IMR-90 (cell line): ENCODE measurements around the gene XPR1. TPM values are rescaled to one million over a fixed set of nuclear protein-coding genes. Genes with fewer than 3 reads are reported as not detected.

Source experiments
- ATAC-seq: fragments of 200-7000 bp; cut with Tn5 transposase; 2 replicates; pipeline ENCODE4 v1.9.1; 2020; ENCODE audit warnings: low read depth, mild to moderate bottlenecking, moderate library complexity
- BruUV-seq: library from RNA; stranded (reverse); fragments of 400-500 nt; replicated peaks from 2 replicates; lab custom pipeline; 2021; lab: Mats Ljungman, UMichigan
- CTCF ChIA-PET: fragments of 300-600 bp; formaldehyde crosslinking; extraction: SDS; loops from one replicate; lab custom pipeline; 2021; ENCODE audit warnings: antibody characterized with exemption; lab: Yijun Ruan, JAX
- POLR2A ChIA-PET: fragments of 300-600 bp; sonication (Branson Sonifier 250); formaldehyde crosslinking; loops from one replicate; lab custom pipeline; 2022; ENCODE audit warnings: antibody characterized with exemption; ENCODE audit not compliant: unreplicated experiment; lab: Charles Lee
- DNase-seq: peaks from one replicate; pipeline ENCODE4 v3.0.0; 2013
- H2AFZ ChIP-seq: replicated peaks from 2 replicates; pipeline ENCODE3; 2013; ENCODE audit warnings: low read length, mild to moderate bottlenecking; ENCODE audit not compliant: poor library complexity
- H2AK5ac ChIP-seq: 2 replicates; pipeline ENCODE4 v1.6.1; 2013; ENCODE audit warnings: low read depth, low read length, inconsistent platforms
- H2AK9ac ChIP-seq: replicated peaks from 2 replicates; pipeline ENCODE3; 2013; ENCODE audit warnings: mild to moderate bottlenecking, low read depth, low read length, moderate library complexity; ENCODE audit not compliant: poor library complexity
- H2BK120ac ChIP-seq: 2 replicates; pipeline ENCODE4 v1.6.1; 2013; ENCODE audit warnings: low read depth, low read length, inconsistent platforms
- H2BK15ac ChIP-seq: 3 replicates; pipeline ENCODE4 v1.6.1; 2013; ENCODE audit warnings: low read depth, low read length, inconsistent platforms
- H2BK20ac ChIP-seq: 2 replicates; pipeline ENCODE4 v1.6.1; 2013; ENCODE audit warnings: low read depth, mild to moderate bottlenecking, inconsistent platforms, low read length, moderate library complexity
- H2BK5ac ChIP-seq: 2 replicates; pipeline ENCODE4 v1.6.1; 2013; ENCODE audit warnings: mild to moderate bottlenecking, low read depth, low read length, inconsistent platforms; ENCODE audit not compliant: poor library complexity, severe bottlenecking
- H3K14ac ChIP-seq: replicated peaks from 2 replicates; pipeline ENCODE4 v1.6.1; 2013; ENCODE audit warnings: low read depth, low read length, inconsistent platforms
- H3K18ac ChIP-seq: 2 replicates; pipeline ENCODE4 v1.6.1; 2013; ENCODE audit warnings: low read depth, low read length, control low read depth
- H3K23ac ChIP-seq: 2 replicates; pipeline ENCODE4 v1.6.1; 2013; ENCODE audit warnings: low read depth, low read length, inconsistent platforms
- H3K27ac ChIP-seq: 2 replicates; pipeline ENCODE4 v1.5.1; 2013; ENCODE audit warnings: mild to moderate bottlenecking, control low read depth, low read length; ENCODE audit not compliant: insufficient read depth
- H3K27me3 ChIP-seq: 2 replicates; pipeline ENCODE4 v1.6.1; 2013; ENCODE audit warnings: low read length; ENCODE audit not compliant: control insufficient read depth, insufficient read depth
- H3K36me3 ChIP-seq: 2 replicates; pipeline ENCODE4 v1.6.1; 2013; ENCODE audit warnings: low read length, mixed read lengths; ENCODE audit not compliant: control insufficient read depth, insufficient read depth
- H3K4ac ChIP-seq: 2 replicates; pipeline ENCODE4 v1.6.1; 2013; ENCODE audit warnings: low read depth, low read length, inconsistent platforms
- H3K4me1 ChIP-seq: 2 replicates; pipeline ENCODE4 v1.6.1; 2013; ENCODE audit warnings: low read length, mixed read lengths; ENCODE audit not compliant: control insufficient read depth, insufficient read depth
- H3K4me2 ChIP-seq: 2 replicates; pipeline ENCODE4 v1.6.1; 2013; ENCODE audit warnings: low read depth, mild to moderate bottlenecking, control low read depth, low read length, moderate library complexity
- H3K4me3 ChIP-seq: 2 replicates; pipeline ENCODE4 v1.5.1; 2013; ENCODE audit warnings: low read depth, mild to moderate bottlenecking, control low read depth, low read length, moderate library complexity; ENCODE audit not compliant: insufficient read depth
- H3K56ac ChIP-seq: 2 replicates; pipeline ENCODE4 v1.6.1; 2013; ENCODE audit warnings: low read length, inconsistent platforms; ENCODE audit not compliant: insufficient read depth; ENCODE audit errors: extremely low read depth
- H3K79me1 ChIP-seq, 2 experiments: 2 replicates each; pipeline ENCODE4 v1.6.1; 2013; ENCODE audit warnings: low read length in 2 of 2, inconsistent platforms in 1 of 2, low read depth in 1 of 2
- H3K9ac ChIP-seq: 2 replicates; pipeline ENCODE4 v1.6.1; 2013; ENCODE audit warnings: low read depth, low read length, control low read depth
- H3K9me1 ChIP-seq: 2 replicates; pipeline ENCODE4 v1.6.1; 2013; ENCODE audit warnings: low read length, inconsistent platforms; ENCODE audit not compliant: insufficient read depth
- H3K9me3 ChIP-seq: 2 replicates; pipeline ENCODE4 v1.6.1; 2013; ENCODE audit warnings: low read length; ENCODE audit not compliant: control insufficient read depth, insufficient read depth
- H4K20me1 ChIP-seq: 2 replicates; pipeline ENCODE4 v1.6.1; 2013; ENCODE audit warnings: low read length, inconsistent platforms; ENCODE audit not compliant: insufficient read depth
- H4K5ac ChIP-seq: 2 replicates; pipeline ENCODE4 v1.6.1; 2013; ENCODE audit warnings: mild to moderate bottlenecking, low read depth, low read length, control low read depth
- H4K8ac ChIP-seq, 2 experiments: 2 replicates each; pipeline ENCODE4 v1.6.1; 2013; ENCODE audit warnings: low read depth in 2 of 2, low read length in 2 of 2, control low read depth in 1 of 2, inconsistent platforms in 1 of 2
- H4K91ac ChIP-seq: 2 replicates; pipeline ENCODE4 v1.6.1; 2013; ENCODE audit warnings: low read depth, low read length, inconsistent platforms; ENCODE audit not compliant: insufficient read depth
- BHLHE40 ChIP-seq: fragments of 150-350 bp; IDR thresholded peaks from 2 replicates; pipeline ENCODE4 v1.6.1; 2016; ENCODE audit warnings: mild to moderate bottlenecking, low read depth, low read length
- CTCF ChIP-seq: conservative IDR thresholded peaks from 2 replicates; pipeline ENCODE4 v1.5.1; 2012; ENCODE audit warnings: mild to moderate bottlenecking, low read depth, low read length, improper control_type of control experiment
- RFX5 ChIP-seq: IDR thresholded peaks from 2 replicates; pipeline ENCODE4 v1.8.0; 2012; ENCODE audit warnings: low read depth, mild to moderate bottlenecking, low read length, moderate library complexity
- dilution Hi-C: fragments of 300-500 bp; cut with HindIII; formaldehyde crosslinking; loops from one replicate; pipeline ENCODE4 v1.14.3; 2018; ENCODE audit warnings: low sequenced_read_pairs; ENCODE audit not compliant: unreplicated experiment
- in situ Hi-C: fragments of 300-500 bp; cut with MboI; formaldehyde crosslinking; loops from 3 replicates; pipeline ENCODE4 v1.14.3; 2019; ENCODE audit warnings: low sequenced_read_pairs, inconsistent platforms, mixed read lengths
- intact Hi-C: fragments of 100-400 bp; cut with micrococcal nuclease; formaldehyde crosslinking; loops from 2 replicates; pipeline ENCODE4 v1.10.0; 2022
- polyA plus RNA-seq, 3 experiments: library from polyadenylated mRNA; depleted of rRNA; stranded (reverse); fragments of >200 nt; gene quantifications; 2 replicates each; pipeline ENCODE4 v1.2.3, GENCODE V29; 2012; ENCODE audit warnings: low replicate concordance in 1 of 3
- total RNA-seq: library from RNA; depleted of rRNA; stranded (reverse); fragments of >200 nt; gene quantifications from 2 replicates; pipeline ENCODE4 v1.2.3, GENCODE V29; 2012
- TF ChIP-seq, protein P1 (sequence below): fragments of 150-350 bp; IDR thresholded peaks from 2 replicates; pipeline ENCODE4 v1.6.1; 2017; ENCODE audit warnings: mild to moderate bottlenecking, antibody characterized with exemption, low read length, low read depth

Gene XPR1
- total and polyA plus RNA-seq, 2 of the 4 experiments (the other 2 are of a cell fraction): 11.8 to 25.1 TPM

- no peaks in the 10 kb centered on the region for H3K4me1 ChIP-seq
- no peak overlapping the region for H4K8ac ChIP-seq
- no peak overlapping the region for H3K23ac ChIP-seq
- no peak overlapping the region for H2BK120ac ChIP-seq
- POLR2A ChIA-PET: no interaction called here
- H3K14ac ChIP-seq: no peak overlapping the region
- intact Hi-C loops: no loop called here
- no peak overlapping the region for H3K4me2 ChIP-seq
- peaks cover 5% of the 10 kb centered on the region; the same call in 1 of the 2 replicates for H3K9me1 ChIP-seq
- H3K56ac ChIP-seq: no peak overlapping the region
- H2AK5ac ChIP-seq: no peak overlapping the region
- in situ Hi-C loops: no loop called here
- H3K9me3 ChIP-seq: no peaks in the 10 kb centered on the region
- no peaks in the 10 kb centered on the region for H3K27me3 ChIP-seq
- H2AK9ac ChIP-seq: no peak overlapping the region
- no peak overlapping the region for H3K4me3 ChIP-seq
- dilution Hi-C loops: no loop called here
- no peaks in the 10 kb centered on the region for H4K20me1 ChIP-seq
- no peak overlapping the region for H2BK15ac ChIP-seq
- no peak for TF ChIP-seq BHLHE40
- TF ChIP-seq RFX5: no peak
- TF ChIP-seq, protein P1, sequence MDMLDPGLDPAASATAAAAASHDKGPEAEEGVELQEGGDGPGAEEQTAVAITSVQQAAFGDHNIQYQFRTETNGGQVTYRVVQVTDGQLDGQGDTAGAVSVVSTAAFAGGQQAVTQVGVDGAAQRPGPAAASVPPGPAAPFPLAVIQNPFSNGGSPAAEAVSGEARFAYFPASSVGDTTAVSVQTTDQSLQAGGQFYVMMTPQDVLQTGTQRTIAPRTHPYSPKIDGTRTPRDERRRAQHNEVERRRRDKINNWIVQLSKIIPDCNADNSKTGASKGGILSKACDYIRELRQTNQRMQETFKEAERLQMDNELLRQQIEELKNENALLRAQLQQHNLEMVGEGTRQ: no peak
- TF ChIP-seq CTCF: no peak
- no peak overlapping the region for H3K18ac ChIP-seq
- 0 out of 2 replicates have a peak, but pooled peaks cover 1% of the 10 kb centered on the region for H3K36me3 ChIP-seq
- ATAC-seq (no peak), DNase-seq (no peak)
- H3K4ac ChIP-seq: no peak overlapping the region
- H2BK5ac ChIP-seq: no peak overlapping the region
- no peak overlapping the region for H3K27ac ChIP-seq
- H4K5ac ChIP-seq: no peak overlapping the region
- CTCF ChIA-PET: interaction anchor here (0.5 kb wide), 1 partner anchor 25 kb away, joined by 3 read pairs; no protein-coding TSS in a partner anchor
- no TSS peak for BruUV-seq
- H2AFZ ChIP-seq: no peak overlapping the region
- H3K9ac ChIP-seq: no peak overlapping the region
- no peak overlapping the region for H4K91ac ChIP-seq
- no peak overlapping the region for H2BK20ac ChIP-seq
- H3K79me1 ChIP-seq: no peaks in the 10 kb centered on the region; a peak in 1 of 4 replicates
These were observed 182.4 kb downstream of the XPR1 start for GRCh38 chr1:180814258-180814657.
